HEK293T (cell line): ENCODE results near the gene FGG.

Experiments
- BHLHE40 ChIP-seq: fragments of 450-650 bp; IDR thresholded peaks from 2 replicates; pipeline ENCODE4 v1.6.1; 2016; ENCODE audit warnings: mild to moderate bottlenecking, moderate library complexity, borderline replicate concordance
- ELF4 ChIP-seq: fragments of 450-650 bp; IDR thresholded peaks from 2 replicates; pipeline ENCODE4 v1.6.1; 2017; ENCODE audit warnings: antibody characterized with exemption
- FOXM1 ChIP-seq: fragments of 450-650 bp; IDR thresholded peaks from 2 replicates; pipeline ENCODE4 v1.6.1; 2017; ENCODE audit warnings: mild to moderate bottlenecking, borderline replicate concordance
- HDGF ChIP-seq: fragments of 450-650 bp; IDR thresholded peaks from 2 replicates; pipeline ENCODE4 v1.6.1; 2017; ENCODE audit warnings: antibody characterized with exemption, borderline replicate concordance
- LEF1 ChIP-seq: fragments of 450-650 bp; IDR thresholded peaks from 2 replicates; pipeline ENCODE4 v1.6.1; 2017; ENCODE audit warnings: mild to moderate bottlenecking, borderline replicate concordance
- SP1 ChIP-seq: fragments of 450-650 bp; IDR thresholded peaks from 2 replicates; pipeline ENCODE4 v1.6.1; 2017
- ZNF384 ChIP-seq: fragments of 450-650 bp; IDR thresholded peaks from 2 replicates; pipeline ENCODE4 v1.6.1; 2016
- TF ChIP-seq, protein P1 (sequence below): fragments of 450-650 bp; IDR thresholded peaks from 2 replicates; pipeline ENCODE4 v1.6.1; 2016

DNA sequence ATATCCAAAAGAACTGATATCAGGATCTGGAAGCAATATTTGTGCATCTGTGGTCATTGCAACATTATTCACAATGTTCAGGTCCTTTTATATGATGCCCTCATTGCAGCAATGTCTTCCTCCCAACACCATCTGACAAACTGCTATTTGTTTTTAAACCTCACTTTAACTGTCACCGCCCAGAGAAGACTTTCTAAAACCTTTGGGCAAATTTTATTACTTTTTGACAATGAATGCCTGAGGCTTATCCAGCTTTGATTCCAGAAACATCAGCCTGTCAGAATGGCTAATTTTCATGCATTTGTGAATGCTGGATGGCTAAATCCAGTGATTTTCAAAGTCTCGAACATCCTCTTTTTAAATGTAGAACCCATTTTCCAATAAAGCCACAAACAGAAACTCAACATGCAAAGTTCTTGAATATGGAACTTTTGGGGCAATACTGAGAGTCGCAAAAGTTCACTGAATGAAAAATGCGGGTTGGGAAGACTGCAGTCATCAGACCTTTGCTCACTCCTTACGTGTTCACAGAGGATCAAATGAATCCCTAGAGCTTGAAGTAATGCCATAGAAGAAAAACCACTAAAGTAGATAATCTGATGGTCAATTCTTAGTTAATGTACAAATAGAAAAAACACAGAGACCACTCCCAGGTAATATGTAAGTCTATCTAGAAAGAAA, 39.1 kb downstream of the FGG start:
- TF ChIP-seq FOXM1 (no peak), ELF4 (no peak), HDGF (no peak), BHLHE40 (no peak), ZNF384 (no peak), LEF1 (no peak), SP1 (no peak)
- TF ChIP-seq, protein P1, sequence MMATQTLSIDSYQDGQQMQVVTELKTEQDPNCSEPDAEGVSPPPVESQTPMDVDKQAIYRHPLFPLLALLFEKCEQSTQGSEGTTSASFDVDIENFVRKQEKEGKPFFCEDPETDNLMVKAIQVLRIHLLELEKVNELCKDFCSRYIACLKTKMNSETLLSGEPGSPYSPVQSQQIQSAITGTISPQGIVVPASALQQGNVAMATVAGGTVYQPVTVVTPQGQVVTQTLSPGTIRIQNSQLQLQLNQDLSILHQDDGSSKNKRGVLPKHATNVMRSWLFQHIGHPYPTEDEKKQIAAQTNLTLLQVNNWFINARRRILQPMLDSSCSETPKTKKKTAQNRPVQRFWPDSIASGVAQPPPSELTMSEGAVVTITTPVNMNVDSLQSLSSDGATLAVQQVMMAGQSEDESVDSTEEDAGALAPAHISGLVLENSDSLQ = no peak
